Stimulated activated CD4-positive, alpha-beta T cell treated with anti-CD3 and anti-CD28 coated beads, Interleukin-4, amount 100 ng/mL, for 4 hours (primary cell): ENCODE measurements around the gene TSPEAR.

Experiments used
- DNase-seq, 2 experiments: peaks; one replicate each; pipeline ENCODE4 v3.0.0-alpha.2; 2020

Gene TSPEAR

GRCh38 chr21:44478124-44478800 lies 233.1 kb downstream of the TSPEAR start:
- DNase-seq, result no peak

- DNase-seq, result no peak
Measured at GRCh38 chr21:44477712-44478111, 233.7 kb downstream of the TSPEAR start.

GRCh38 chr21:44477131-44477530 lies 234.2 kb downstream of the TSPEAR start:
- DNase-seq, result no peak

- no peak for DNase-seq
Measured at GRCh38 chr21:44475266-44475845, 236.0 kb downstream of the TSPEAR start.

GRCh38 chr21:44473915-44474555 lies 237.3 kb downstream of the TSPEAR start:
- DNase-seq, result no peak

GRCh38 chr21:44471996-44472395 lies 239.4 kb downstream of the TSPEAR start:
- DNase-seq, result no peak

GRCh38 chr21:44471341-44471740 lies 240.0 kb downstream of the TSPEAR start:
- DNase-seq, result no peak

GRCh38 chr21:44467859-44468195 lies 243.5 kb downstream of the TSPEAR start:
- no peak for DNase-seq

GRCh38 chr21:44466996-44467858 lies 244.1 kb downstream of the TSPEAR start:
- DNase-seq, result no peak

GRCh38 chr21:44466351-44466954 lies 244.9 kb downstream of the TSPEAR start:
- no peak for DNase-seq

GRCh38 chr21:44464351-44464750 lies 247.0 kb downstream of the TSPEAR start:
- DNase-seq, result no peak

- DNase-seq, result no peak
Measured at GRCh38 chr21:44463724-44464123, 247.6 kb downstream of the TSPEAR start.

GRCh38 chr21:44462834-44463200 lies 248.6 kb downstream of the TSPEAR start:
- no peak for DNase-seq

- no peak for DNase-seq
Measured at GRCh38 chr21:44462086-44462833, 249.1 kb downstream of the TSPEAR start.

GRCh38 chr21:44461464-44462001 lies 249.8 kb downstream of the TSPEAR start:
- DNase-seq, result no peak

- DNase-seq, result no peak
Measured at GRCh38 chr21:44461005-44461404, 250.4 kb downstream of the TSPEAR start.

GRCh38 chr21:44460441-44460755 lies 251.0 kb downstream of the TSPEAR start:
- no peak for DNase-seq

- DNase-seq, result no peak
Measured at GRCh38 chr21:44459712-44460440, 251.5 kb downstream of the TSPEAR start.

GRCh38 chr21:44458971-44459711 lies 252.2 kb downstream of the TSPEAR start:
- no peak for DNase-seq

- DNase-seq, result no peak
Measured at GRCh38 chr21:44456915-44457736, 254.2 kb downstream of the TSPEAR start.
